Ovary (tissue), 3 donors: Measurements from ENCODE around the gene E2F8.
"Not testable (repeated sequence)": the region's sequence is repeated elsewhere in the genome, so short reads cannot be mapped to it uniquely, and the experiment has no call there.

Source experiments
- EP300 ChIP-seq: sonication (generic); formaldehyde crosslinking; IDR thresholded peaks from one replicate; pipeline ENCODE4 v1.6.1; 2017; ENCODE audit warnings: antibody characterized with exemption
- POLR2A ChIP-seq: fragments of 450-650 bp; IDR thresholded peaks from one replicate; pipeline ENCODE4 v1.6.1; 2017; ENCODE audit warnings: antibody characterized with exemption, mild to moderate bottlenecking, moderate library complexity
- TF ChIP-seq, protein P1 (sequence below), 3 donors: fragments of 450-650 bp in 2 of 3; fragments of 200-600 bp in 1 of 3; IDR thresholded peaks; one replicate each; pipeline versions ENCODE4 v1.5.1 to v1.8.0; 2016 to 2022; ENCODE audit warnings: antibody characterized with exemption in 3 of 3, mild to moderate bottlenecking in 1 of 3
- donor health status: DM: no; HTN: no; CAD: no.

DNA sequence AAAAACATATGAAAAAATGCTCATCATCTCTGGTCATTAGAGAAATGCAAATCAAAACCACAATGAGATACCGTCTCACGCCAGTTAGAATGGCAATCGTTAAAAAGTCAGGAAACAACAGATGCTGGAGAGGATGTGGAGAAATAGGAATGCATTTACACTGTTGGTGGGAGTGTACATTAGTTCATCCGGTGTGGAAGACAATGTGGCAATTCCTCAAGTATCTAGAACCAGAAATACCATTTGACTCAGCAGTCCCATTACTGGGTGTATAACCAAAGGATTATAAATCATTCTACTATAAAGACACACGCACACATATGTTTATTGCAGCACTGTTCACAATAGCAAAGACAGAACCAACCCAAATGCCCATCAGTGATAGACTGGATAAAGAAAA, 32.5 kb upstream of the E2F8 start:
- TF ChIP-seq, protein P1, sequence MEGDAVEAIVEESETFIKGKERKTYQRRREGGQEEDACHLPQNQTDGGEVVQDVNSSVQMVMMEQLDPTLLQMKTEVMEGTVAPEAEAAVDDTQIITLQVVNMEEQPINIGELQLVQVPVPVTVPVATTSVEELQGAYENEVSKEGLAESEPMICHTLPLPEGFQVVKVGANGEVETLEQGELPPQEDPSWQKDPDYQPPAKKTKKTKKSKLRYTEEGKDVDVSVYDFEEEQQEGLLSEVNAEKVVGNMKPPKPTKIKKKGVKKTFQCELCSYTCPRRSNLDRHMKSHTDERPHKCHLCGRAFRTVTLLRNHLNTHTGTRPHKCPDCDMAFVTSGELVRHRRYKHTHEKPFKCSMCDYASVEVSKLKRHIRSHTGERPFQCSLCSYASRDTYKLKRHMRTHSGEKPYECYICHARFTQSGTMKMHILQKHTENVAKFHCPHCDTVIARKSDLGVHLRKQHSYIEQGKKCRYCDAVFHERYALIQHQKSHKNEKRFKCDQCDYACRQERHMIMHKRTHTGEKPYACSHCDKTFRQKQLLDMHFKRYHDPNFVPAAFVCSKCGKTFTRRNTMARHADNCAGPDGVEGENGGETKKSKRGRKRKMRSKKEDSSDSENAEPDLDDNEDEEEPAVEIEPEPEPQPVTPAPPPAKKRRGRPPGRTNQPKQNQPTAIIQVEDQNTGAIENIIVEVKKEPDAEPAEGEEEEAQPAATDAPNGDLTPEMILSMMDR (IDR thresholded peaks at IDR 0.05) = not testable (repeated sequence)
- not testable (repeated sequence) for TF ChIP-seq POLR2A, EP300
